GM12878 (cell line): ENCODE measurements around the gene DMAC2. TPM values are rescaled to one million over a fixed set of nuclear protein-coding genes. Genes with fewer than 3 reads are reported as not detected.
A peak's percentile ranks its signal among the peaks of the same experiment; 100 is the strongest.

ENCODE experiments used
- ATAC-seq: fragments of 200-7000 bp; cut with Tn5 transposase; 3 replicates; pipeline ENCODE4 v1.9.1; 2020; ENCODE audit warnings: mild to moderate bottlenecking, moderate library complexity
- BruUV-seq: library from RNA; stranded (reverse); fragments of 400-500 nt; replicated peaks from 2 replicates; lab custom pipeline; 2021; lab: Mats Ljungman, UMichigan
- CTCF ChIA-PET: fragments of 300-600 bp; sonication (Branson Sonifier 250); formaldehyde crosslinking; extraction: SDS; loops from one replicate; lab custom pipeline; 2021; ENCODE audit warnings: inconsistent platforms; lab: Yijun Ruan, JAX
- POLR2A ChIA-PET: fragments of 350-600 bp; formaldehyde crosslinking; extraction: SDS; loops from one replicate; lab custom pipeline; 2021; ENCODE audit warnings: inconsistent platforms; lab: Charles Lee
- RAD21 ChIA-PET: fragments of 300-600 bp; sonication (Branson Sonifier 250); formaldehyde crosslinking; loops from one replicate; lab custom pipeline; 2023; ENCODE audit warnings: antibody characterized with exemption; ENCODE audit not compliant: unreplicated experiment; lab: Charles Lee
- SMC1A ChIA-PET: fragments of 300-600 bp; sonication (Branson Sonifier 250); formaldehyde crosslinking; loops from one replicate; lab custom pipeline; 2023; ENCODE audit not compliant: unreplicated experiment, uncharacterized antibody; lab: Charles Lee
- DNase-seq: peaks from one replicate; pipeline ENCODE4 v3.0.0-alpha.2; 2011; ENCODE audit warnings: low read depth, low spot score
- FAIRE-seq: peaks from 3 replicates; lab custom pipeline; 2011; peaks lifted over from hg19 to GRCh38; lab: Jason Lieb, UNC
- H2AFZ ChIP-seq: 2 replicates; pipeline ENCODE4 v1.6.0; 2011; ENCODE audit warnings: low read depth, low read length, control low read depth; ENCODE audit not compliant: control insufficient read depth
- H3K27ac ChIP-seq: 2 replicates; pipeline ENCODE4 v1.5.1; 2011; ENCODE audit warnings: control low read depth; ENCODE audit not compliant: control insufficient read depth, insufficient read depth
- H3K27me3 ChIP-seq, 2 experiments: replicated peaks in 1 of 2; 2 replicates each; pipeline versions ENCODE4 v1.6.0 to v1.6.1; 2011; ENCODE audit warnings: low read length in 1 of 2; ENCODE audit not compliant: control insufficient read depth in 2 of 2, insufficient read depth in 2 of 2
- H3K36me3 ChIP-seq, 2 experiments: 2 replicates each; pipeline ENCODE4 v1.5.1; 2011; ENCODE audit warnings: low read length in 1 of 2; ENCODE audit not compliant: control insufficient read depth in 2 of 2, insufficient read depth in 2 of 2
- H3K4me1 ChIP-seq: 2 replicates; pipeline ENCODE4 v1.6.1; 2011; ENCODE audit warnings: mild to moderate bottlenecking, low read length, moderate library complexity, mixed read lengths; ENCODE audit not compliant: control insufficient read depth, insufficient read depth
- H3K4me2 ChIP-seq: 2 replicates; pipeline ENCODE4 v1.6.0; 2011; ENCODE audit warnings: control low read depth; ENCODE audit not compliant: control insufficient read depth, insufficient read depth
- H3K4me3 ChIP-seq: fragments of 200-600 bp; sonication (generic); 2 replicates; pipeline ENCODE4 v1.5.1; 2016
- H3K79me2 ChIP-seq: 2 replicates; pipeline ENCODE4 v1.6.0; 2011; ENCODE audit warnings: low read length; ENCODE audit not compliant: control insufficient read depth, insufficient read depth
- H3K9ac ChIP-seq: 2 replicates; pipeline ENCODE4 v1.8.0; 2011; ENCODE audit warnings: low read length, control low read depth, mixed read lengths; ENCODE audit not compliant: control insufficient read depth, insufficient read depth
- H3K9me3 ChIP-seq: replicated peaks from 3 replicates; pipeline ENCODE4 v1.5.1; 2011; ENCODE audit warnings: mild to moderate bottlenecking, low read length; ENCODE audit not compliant: control insufficient read depth, insufficient read depth
- H4K20me1 ChIP-seq: 2 replicates; pipeline ENCODE4 v1.6.0; 2011; ENCODE audit not compliant: control insufficient read depth, insufficient read depth
- ATF7 ChIP-seq: fragments of 450-650 bp; IDR thresholded peaks from 2 replicates; pipeline ENCODE4 v1.6.1; 2016; ENCODE audit warnings: low read depth, mild to moderate bottlenecking
- BACH1 ChIP-seq: fragments of 450-650 bp; IDR thresholded peaks from 2 replicates; pipeline ENCODE4 v1.6.1; 2017; ENCODE audit warnings: mild to moderate bottlenecking, borderline replicate concordance
- BCL11A ChIP-seq: IDR thresholded peaks from 2 replicates; pipeline ENCODE4 v1.6.1; 2011; ENCODE audit warnings: low read depth, low read length
- CBFB ChIP-seq: IDR thresholded peaks from 2 replicates; pipeline ENCODE4 v1.6.1; 2016; ENCODE audit warnings: antibody characterized with exemption, low read depth
- CEBPB ChIP-seq, 2 experiments: fragments of 150-350 bp in 1 of 2; IDR thresholded peaks; 2 replicates each; pipeline ENCODE4 v1.6.1; 2012 to 2014; ENCODE audit warnings: low read depth in 2 of 2, low read length in 2 of 2, borderline replicate concordance in 1 of 2, inconsistent platforms in 1 of 2
- CTCF ChIP-seq, 3 experiments: IDR thresholded peaks in 2 of 3; conservative IDR thresholded peaks in 1 of 3; 2 replicates each; pipeline ENCODE4 v1.5.1; 2011; ENCODE audit warnings: low read depth in 3 of 3, low read length in 3 of 3, mild to moderate bottlenecking in 3 of 3, control low read depth in 2 of 3, moderate library complexity in 2 of 3, inconsistent platforms in 1 of 3, mixed read lengths in 1 of 3; ENCODE audit not compliant: control insufficient read depth in 2 of 3, insufficient read depth in 1 of 3; ENCODE audit errors: extremely low read depth in 1 of 3
- EED ChIP-seq: sonication (generic); IDR thresholded peaks from 2 replicates; pipeline ENCODE4 v1.6.1; 2016; ENCODE audit warnings: antibody characterized with exemption, low read depth
- FOXM1 ChIP-seq: IDR thresholded peaks from 2 replicates; pipeline ENCODE4 v1.6.1; 2012; ENCODE audit warnings: low read depth, mild to moderate bottlenecking, inconsistent platforms, low read length, moderate library complexity
- GATAD2B ChIP-seq: fragments of 450-650 bp; conservative IDR thresholded peaks from 2 replicates; pipeline ENCODE4 v1.6.1; 2017; ENCODE audit warnings: low read depth, mild to moderate bottlenecking, moderate library complexity
- MYC ChIP-seq: IDR thresholded peaks from 2 replicates; pipeline ENCODE4 v1.6.1; 2011; ENCODE audit warnings: mild to moderate bottlenecking, low read length, moderate library complexity, inconsistent platforms; ENCODE audit not compliant: insufficient read depth, insufficient replicate concordance, insufficient read length, severe bottlenecking
- NR2F1 ChIP-seq: fragments of 450-650 bp; conservative IDR thresholded peaks from 2 replicates; pipeline ENCODE4 v1.6.1; 2017; ENCODE audit warnings: mild to moderate bottlenecking
- PBX3 ChIP-seq: IDR thresholded peaks from 2 replicates; pipeline ENCODE4 v1.6.1; 2011; ENCODE audit warnings: mild to moderate bottlenecking, low read depth, low read length, moderate library complexity; ENCODE audit not compliant: insufficient replicate concordance
- PML ChIP-seq: IDR thresholded peaks from 2 replicates; pipeline ENCODE4 v1.6.1; 2012; ENCODE audit warnings: low read length, inconsistent platforms
- WRNIP1 ChIP-seq: IDR thresholded peaks from 2 replicates; pipeline ENCODE4 v1.6.1; 2011; ENCODE audit warnings: low read depth, low read length, improper control_type of control experiment, borderline replicate concordance
- YBX1 ChIP-seq: fragments of 450-650 bp; IDR thresholded peaks from 2 replicates; pipeline ENCODE4 v1.6.1; 2016; ENCODE audit warnings: antibody characterized with exemption
- ZBTB33 ChIP-seq: fragments of 450-650 bp; IDR thresholded peaks from 2 replicates; pipeline ENCODE4 v1.6.1; 2017; ENCODE audit warnings: mild to moderate bottlenecking
- ZNF384 ChIP-seq: IDR thresholded peaks from 2 replicates; pipeline ENCODE4 v1.6.1; 2012; ENCODE audit warnings: low read depth, mild to moderate bottlenecking, low read length, improper control_type of control experiment, borderline replicate concordance
- WGBS: methylation state at CpG from one replicate; pipeline ENCODE4 v1.1.6; 2016; ENCODE audit warnings: low lambda C conversion rate; ENCODE audit not compliant: insufficient replicate concordance, insufficient coverage; ENCODE audit errors: missing lambda C conversion rate; 5-methylcytosine and 5-hydroxymethylcytosine counted together
- in situ Hi-C: fragments of 300-500 bp; cut with MboI; formaldehyde crosslinking; loops from 9 replicates; pipeline ENCODE4 v1.14.3; 2018; ENCODE audit warnings: mixed read lengths
- intact Hi-C: fragments of 100-400 bp; cut with micrococcal nuclease; formaldehyde crosslinking; loops from one replicate; pipeline ENCODE4 v1.14.2; 2022; ENCODE audit not compliant: unreplicated experiment
- polyA plus RNA-seq, 11 experiments: library from polyadenylated mRNA; depleted of rRNA in 4 of 11; unstranded in 6 of 11; stranded (reverse) in 5 of 11; fragments of >200 nt; fragmentation: Nextera tagmentation in 4 of 11; fragmentation: Illumina TruSeq in 1 of 11; extraction: Ambion mirVana in 4 of 11; extraction: Trizol in 1 of 11; gene quantifications; 1 replicate in 1 of 11; 2 replicates in 10 of 11; pipeline versions ENCODE4 v1.2.1 to v1.2.3, GENCODE V29; 2011 to 2016; ENCODE audit warnings: inconsistent platforms in 2 of 11, missing spikeins in 2 of 11, low read depth in 1 of 11
- total RNA-seq, 4 experiments: library from RNA; depleted of rRNA in 3 of 4; stranded (reverse); fragments of >200 nt in 3 of 4; fragmentation: Illumina TruSeq in 1 of 4; extraction: Trizol in 1 of 4; gene quantifications; 2 replicates each; pipeline versions ENCODE4 v1.2.1 to v1.2.3, GENCODE V29; 2013 to 2021

Gene DMAC2
- total and polyA plus RNA-seq, 10 of the 15 experiments (the other 5 are each of a cell fraction or from before 2014, with no cell fraction given): 10.8 to 57.2 (median 42.7) TPM

GRCh38 chr19:41426116-41426841 lies 13.4 kb downstream of the DMAC2 start:
- Histone ChIP-seq H3K4me2 (peak overlapping the region; percentile 31; the same call in 1 of the 2 replicates), H3K9me3 (no peaks in the 10 kb centered on the region), H3K9ac (no peak overlapping the region), H3K4me3 (no peak overlapping the region), H3K4me1 (peaks cover 9% of the 10 kb centered on the region), H3K27ac (no peak overlapping the region), H4K20me1 (no peaks in the 10 kb centered on the region; the same call in 1 of the 2 replicates), H3K79me2 (no peaks in the 10 kb centered on the region; the same call in 1 of the 2 replicates), H3K27me3 (no peaks in the 10 kb centered on the region), H3K36me3 (peaks cover 4 to 13% of the 10 kb centered on the region in 2 experiments), H2AFZ (no peak overlapping the region)
- intact Hi-C loops (no loop called here), in situ Hi-C loops (no loop called here)
- BruUV-seq: no TSS peak
- ChIA-PET CTCF (interaction anchor here (1.0 kb wide), 1 partner anchor 22 kb away, joined by 3 read pairs; no protein-coding TSS in a partner anchor), POLR2A (no interaction called here), RAD21 (no interaction called here), SMC1A (no interaction called here)
- ATAC-seq (no peak), DNase-seq (no peak), FAIRE-seq (no peak)
- TF ChIP-seq GATAD2B (no peak), PML (no peak), PBX3 (no peak), FOXM1 (no peak), ATF7 (no peak), YBX1 (no peak), CEBPB (IDR thresholded peaks at IDR 0.05; ENCODE audit: borderline replicate concordance in 1 of 2, low read depth in 2 of 2, low read length in 2 of 2) (no peak), MYC (no peak), WRNIP1 (no peak), BACH1 (no peak), ZBTB33 (no peak), EED (no peak), NR2F1 (no peak), CBFB (no peak), CTCF (IDR thresholded peaks at IDR 0.05 in 2 of 3, conservative IDR thresholded peaks at IDR 0.05 in 1 of 3; ENCODE audit: control insufficient read depth in 2 of 3, extremely low read depth in 1 of 3, insufficient read depth in 1 of 3, low read depth in 3 of 3, low read length in 3 of 3) (no peak), ZNF384 (no peak), BCL11A (no peak)
- WGBS: 97% methylated on average over 35 of the region's 36 CpGs
